KOPT-K1 (cell line): Measurements from ENCODE around the gene MVB12B.

Source experiments
- H3K27ac ChIP-seq: fragments of 200-600 bp; sonication (generic); 2 replicates; pipeline ENCODE4 v1.5.1; 2016; ENCODE audit warnings: antibody characterized with exemption, mild to moderate bottlenecking, low read depth, low read length; ENCODE audit not compliant: poor library complexity, severe bottlenecking
- H3K36me3 ChIP-seq: fragments of 200-600 bp; sonication (generic); 2 replicates; pipeline ENCODE4 v1.5.1; 2017; ENCODE audit warnings: antibody characterized with exemption, mild to moderate bottlenecking, low read length, moderate library complexity; ENCODE audit not compliant: insufficient read depth
- H3K9me3 ChIP-seq: fragments of 200-600 bp; sonication (generic); 2 replicates; pipeline ENCODE4 v1.5.1; 2017; ENCODE audit warnings: antibody characterized with exemption, low read length, mild to moderate bottlenecking; ENCODE audit not compliant: insufficient read depth, poor library complexity, severe bottlenecking

Gene MVB12B

DNA sequence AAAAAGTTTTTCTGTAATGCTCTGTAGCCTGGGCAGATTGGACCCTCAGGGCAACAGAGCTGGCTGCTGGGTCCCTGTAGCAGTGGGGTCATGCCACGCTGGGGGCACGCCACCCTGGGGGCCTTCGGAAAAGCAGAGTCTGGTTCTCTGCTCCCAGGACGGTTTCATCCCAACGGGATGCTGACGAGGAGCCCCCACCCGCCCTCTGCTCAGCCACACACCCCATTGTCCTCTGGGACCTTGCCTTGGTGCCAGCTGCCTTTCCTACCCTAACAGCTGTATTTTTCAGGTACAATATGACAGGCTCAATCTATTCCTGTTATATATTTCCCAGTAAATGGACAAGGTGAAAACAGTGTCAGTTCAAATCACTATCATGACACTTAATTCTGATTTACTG, 29.0 kb upstream of the MVB12B start:
- Histone ChIP-seq H3K36me3 (no peaks in the 10 kb centered on the region), H3K27ac (no peak overlapping the region), H3K9me3 (no peaks in the 10 kb centered on the region)

DNA sequence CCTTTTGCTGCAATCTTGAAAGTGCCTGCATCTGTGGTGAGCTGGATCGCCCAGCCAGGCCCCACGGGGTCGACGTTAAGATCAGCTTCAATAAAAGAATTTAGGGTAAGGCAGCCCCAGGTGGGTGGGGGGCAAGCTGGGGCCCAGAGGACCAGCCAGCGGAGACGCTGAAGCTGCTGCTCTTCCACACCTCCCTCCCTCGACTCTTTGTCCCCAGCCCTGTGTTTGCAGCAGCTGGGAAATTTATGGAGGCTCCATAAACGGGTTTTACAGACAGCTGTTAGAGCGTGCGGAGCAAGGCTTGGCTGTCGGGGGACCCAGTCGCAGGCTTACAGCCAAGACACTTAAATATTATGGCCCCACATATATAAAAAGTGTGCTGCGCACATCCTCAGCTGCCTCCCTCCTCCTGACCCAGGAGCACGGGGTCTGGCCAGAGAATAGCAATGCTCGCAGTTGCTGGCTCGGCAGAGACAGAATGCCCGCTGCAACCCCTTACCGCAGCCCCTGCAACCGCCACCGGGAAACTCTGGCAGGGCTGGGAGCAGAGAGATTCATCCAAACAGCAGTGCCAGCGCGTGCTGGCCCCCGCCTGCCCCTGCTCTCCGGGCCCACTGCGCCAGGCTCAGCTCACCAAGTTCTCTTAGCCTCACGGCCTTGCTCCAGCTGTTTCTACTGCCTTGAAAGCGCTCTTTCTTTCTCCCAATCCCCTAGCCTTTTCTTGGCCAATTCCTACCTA, 28.4 kb upstream of the MVB12B start:
- no peaks in the 10 kb centered on the region for H3K9me3 ChIP-seq
- no peak overlapping the region for H3K27ac ChIP-seq
- no peaks in the 10 kb centered on the region for H3K36me3 ChIP-seq

DNA sequence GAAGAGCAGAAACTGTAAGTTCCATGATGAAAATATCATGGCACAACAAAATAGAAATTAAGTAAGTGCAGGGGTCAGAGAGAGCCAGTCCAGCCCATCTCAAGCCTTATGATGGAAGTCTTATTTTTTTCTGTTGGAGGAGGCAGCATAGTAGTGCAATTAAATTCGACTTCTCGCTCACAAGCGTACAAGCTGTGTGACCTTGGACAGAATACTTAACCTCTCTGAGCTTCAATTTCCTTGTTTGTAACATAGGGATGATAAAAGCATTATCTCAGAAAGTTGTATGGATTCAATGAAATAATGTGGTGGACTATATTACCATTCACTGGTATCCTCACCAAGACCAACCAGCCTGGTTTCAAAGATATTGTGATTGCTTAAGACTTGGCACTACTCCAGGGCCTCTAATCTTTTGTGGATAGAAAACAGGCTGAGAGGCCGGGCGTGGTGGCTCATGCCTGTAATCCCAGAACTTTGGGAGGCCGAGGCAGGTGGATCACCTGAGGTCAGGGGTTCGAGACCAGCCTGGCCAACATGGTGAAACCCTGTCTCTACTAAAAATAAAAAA, 26.8 kb upstream of the MVB12B start:
- Histone ChIP-seq H3K27ac (no peak overlapping the region), H3K9me3 (no peaks in the 10 kb centered on the region), H3K36me3 (no peaks in the 10 kb centered on the region)

DNA sequence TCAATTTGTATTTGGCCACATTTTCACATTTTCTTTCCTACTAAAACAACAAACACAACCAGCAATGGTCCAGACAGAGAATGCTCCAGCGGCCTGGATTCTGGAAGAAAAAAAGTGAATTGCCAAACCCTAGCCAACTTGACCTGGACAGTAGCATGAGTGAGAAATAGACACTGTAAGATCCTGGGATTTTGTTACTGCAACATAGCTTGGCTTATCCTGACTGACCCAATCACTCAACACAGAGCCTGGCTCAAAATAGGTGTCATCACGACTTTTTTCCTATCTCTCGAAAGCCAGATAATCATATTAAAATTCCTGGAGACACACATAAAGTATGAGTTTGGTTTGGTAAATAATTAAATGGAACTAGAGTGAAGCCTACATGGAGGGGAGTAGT, 25.4 kb upstream of the MVB12B start:
- H3K9me3 ChIP-seq: no peaks in the 10 kb centered on the region
- no peaks in the 10 kb centered on the region for H3K36me3 ChIP-seq
- H3K27ac ChIP-seq: no peak overlapping the region

DNA sequence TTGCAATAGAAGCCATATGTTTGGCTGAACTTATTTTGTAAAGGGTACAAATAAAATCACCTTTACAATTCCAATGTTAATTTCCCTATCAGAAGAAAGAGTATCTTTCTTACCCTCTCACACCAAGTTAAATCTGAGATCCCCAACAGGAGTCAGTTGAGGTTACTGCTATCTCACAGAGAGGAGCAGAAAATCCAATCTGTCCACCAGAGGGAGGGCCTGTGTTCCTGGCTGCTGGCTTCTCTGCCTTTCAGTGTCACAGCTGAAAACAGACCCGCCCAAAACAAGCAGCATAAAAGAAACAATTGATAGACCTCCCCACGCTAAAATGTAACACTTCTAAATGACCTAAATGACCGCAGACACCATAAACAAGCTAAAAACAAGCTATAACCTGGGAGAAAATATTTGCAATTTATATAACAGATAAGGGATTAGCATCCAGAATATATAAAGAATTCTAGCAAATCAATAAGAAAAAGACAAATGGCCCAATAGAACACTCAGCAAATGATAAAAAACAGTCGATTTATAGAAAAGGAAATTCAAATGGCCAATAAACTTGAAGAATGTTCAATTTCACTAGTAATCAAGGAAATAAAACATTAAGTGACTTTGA, 24.5 kb upstream of the MVB12B start:
- no peaks in the 10 kb centered on the region for H3K9me3 ChIP-seq
- no peak overlapping the region for H3K27ac ChIP-seq
- no peaks in the 10 kb centered on the region for H3K36me3 ChIP-seq

DNA sequence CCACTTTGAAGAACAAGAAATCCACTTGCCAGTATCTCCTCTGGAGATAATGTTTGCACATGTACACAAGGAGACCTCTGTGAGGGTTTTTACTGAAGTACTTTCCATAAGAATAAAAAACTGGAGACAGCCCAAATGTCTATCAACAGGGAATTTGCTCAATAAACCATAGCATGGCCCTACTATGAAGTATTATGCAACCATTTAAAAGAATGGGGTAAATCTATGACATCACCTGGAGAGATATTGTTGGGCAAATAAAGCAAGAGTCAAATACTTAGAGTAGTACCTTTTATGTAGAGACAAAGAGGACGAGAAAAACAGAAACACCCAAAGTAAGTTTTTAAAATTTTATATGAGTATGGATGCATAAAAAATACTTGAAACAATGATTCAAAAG, 23.9 kb upstream of the MVB12B start:
- Histone ChIP-seq H3K27ac (no peak overlapping the region), H3K36me3 (no peaks in the 10 kb centered on the region), H3K9me3 (no peaks in the 10 kb centered on the region)

DNA sequence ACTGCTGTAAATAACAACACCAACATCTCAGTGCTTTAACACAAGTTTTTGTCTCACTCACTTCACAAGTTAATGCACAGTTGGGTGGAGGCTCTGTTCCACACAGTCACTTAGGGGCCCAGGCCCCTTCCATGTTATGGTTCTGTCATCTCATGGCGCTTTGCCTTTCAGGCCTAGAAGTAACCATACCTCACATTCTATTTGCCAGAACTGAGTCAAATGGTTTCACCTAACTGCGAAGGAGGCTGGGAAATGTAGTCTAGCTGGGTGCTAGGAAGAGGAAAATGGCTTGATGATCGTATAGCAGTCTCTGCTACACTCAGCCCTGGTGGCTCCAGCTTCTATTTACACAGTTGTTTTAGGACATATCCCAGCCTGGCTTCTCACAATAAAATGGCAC, 23.1 kb upstream of the MVB12B start:
- Histone ChIP-seq H3K36me3 (no peaks in the 10 kb centered on the region), H3K27ac (no peak overlapping the region), H3K9me3 (no peaks in the 10 kb centered on the region)

DNA sequence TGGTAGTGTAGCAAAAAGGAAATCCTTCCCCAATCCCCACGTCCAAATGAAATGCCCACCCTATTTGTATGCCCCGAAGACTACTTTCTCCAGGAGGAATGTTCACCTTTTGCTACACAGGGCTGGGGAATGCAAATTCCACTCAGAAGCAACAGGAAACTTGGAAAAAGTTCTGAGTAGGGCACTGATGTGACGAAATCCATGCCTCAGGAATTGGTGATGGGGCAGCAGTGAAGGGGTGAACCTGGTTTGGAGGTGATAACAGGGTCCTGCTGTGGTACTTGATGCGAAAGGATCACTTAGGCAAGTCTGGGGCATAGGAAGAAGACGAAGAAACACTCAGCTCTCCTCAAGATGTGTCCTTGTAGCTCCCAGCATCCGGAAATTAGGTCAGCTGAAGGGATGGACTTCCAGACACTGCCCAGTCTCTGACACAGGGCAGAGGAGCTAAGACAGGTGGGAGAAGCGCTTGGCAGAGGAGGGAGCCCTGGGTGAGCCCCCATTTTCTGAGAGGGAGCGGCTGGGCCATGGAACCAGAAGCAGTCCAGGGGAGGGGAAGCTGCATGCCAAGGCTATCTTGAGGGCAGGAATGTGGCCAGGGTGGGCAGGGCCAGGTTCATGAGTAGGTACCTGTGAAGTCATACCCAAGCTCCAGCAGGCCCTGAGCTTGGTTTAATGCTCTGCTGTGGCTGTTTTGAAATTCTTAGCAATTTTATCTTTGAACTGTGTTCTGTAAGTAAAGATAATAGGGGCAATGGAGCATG, 22.2 kb upstream of the MVB12B start:
- Histone ChIP-seq H3K36me3 (no peaks in the 10 kb centered on the region), H3K27ac (no peak overlapping the region), H3K9me3 (no peaks in the 10 kb centered on the region)

DNA sequence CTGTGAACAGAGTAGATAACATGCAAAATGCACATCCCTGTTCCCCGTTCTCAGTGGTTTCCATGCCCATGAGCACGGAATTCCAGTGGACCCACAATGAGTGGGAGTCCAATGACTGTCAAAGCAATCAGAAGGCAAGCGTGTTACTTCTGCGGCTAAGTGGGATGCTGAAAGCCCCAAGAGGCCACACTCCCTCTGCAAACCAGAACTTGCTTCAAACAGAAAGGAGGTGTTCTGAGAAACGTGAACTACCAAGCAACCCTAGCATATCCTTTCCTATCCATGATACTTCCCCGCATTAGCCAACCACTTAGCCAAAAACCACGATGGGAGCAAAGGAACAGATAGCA, 21.7 kb upstream of the MVB12B start:
- Histone ChIP-seq H3K27ac (no peak overlapping the region), H3K36me3 (no peaks in the 10 kb centered on the region), H3K9me3 (no peaks in the 10 kb centered on the region)

DNA sequence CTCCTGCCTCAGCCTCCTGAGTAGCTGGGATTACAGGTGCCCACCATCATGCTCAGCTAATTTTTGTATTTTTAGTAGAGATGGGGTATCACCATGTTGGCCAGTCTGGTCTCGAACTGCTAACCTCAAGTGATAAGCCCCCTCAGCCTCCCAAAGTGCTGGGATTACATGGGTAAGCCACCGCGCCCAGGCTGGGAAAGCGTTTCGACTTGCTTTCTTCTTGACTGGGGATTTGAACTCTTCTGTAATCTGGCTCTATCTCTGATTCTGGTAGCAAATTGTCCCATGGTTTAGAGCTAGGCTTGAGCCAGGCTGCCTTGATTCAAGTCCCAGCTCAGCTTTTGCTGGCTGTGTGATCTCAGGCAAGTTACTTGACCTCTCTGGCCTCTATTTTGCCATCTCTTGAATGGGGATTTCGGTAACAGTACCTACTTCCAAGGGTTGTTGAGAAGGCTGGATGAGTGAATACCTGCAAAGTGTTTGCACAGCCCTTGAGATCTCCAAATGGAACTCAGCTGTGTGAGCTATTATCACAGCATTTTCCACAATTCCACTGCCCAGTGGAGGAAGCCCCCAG, 20.5 kb upstream of the MVB12B start:
- H3K27ac ChIP-seq: no peak overlapping the region
- H3K9me3 ChIP-seq: no peaks in the 10 kb centered on the region
- no peaks in the 10 kb centered on the region for H3K36me3 ChIP-seq

DNA sequence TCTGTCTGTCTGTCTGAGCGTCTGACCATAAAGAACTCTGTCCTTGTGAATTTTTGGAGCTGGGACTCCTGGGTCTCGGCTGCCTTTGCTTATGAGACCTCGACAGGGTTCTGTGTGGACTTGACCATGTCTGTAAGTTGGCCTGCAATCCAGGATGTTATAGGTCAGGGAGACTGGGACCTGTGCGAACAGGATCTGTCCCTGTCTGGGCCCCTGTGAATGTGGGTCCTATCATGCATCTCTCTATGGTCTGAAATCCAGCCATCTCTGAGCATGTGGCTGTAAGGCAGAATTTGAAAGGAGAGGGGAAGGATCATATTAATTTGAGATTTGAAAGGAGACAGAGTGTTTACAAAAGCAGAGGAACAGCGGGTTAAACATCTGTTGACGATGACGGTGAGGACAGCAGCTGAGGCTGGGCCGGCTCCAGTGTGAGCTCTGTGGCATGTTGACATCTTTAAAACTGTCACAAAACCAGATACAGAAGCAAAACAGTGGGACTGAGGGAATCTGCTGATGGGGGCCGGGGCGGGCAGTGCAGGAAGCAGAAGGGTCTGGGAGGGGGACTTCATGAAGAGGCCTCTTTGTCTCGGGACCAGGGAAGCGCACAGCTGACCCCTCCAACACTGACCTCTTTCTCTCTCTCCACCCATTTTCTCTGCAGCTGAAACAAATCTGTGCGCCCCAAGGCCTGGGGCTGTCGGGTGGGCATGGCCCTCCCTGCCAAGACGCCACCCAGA, 19.1 kb upstream of the MVB12B start:
- no peak overlapping the region for H3K27ac ChIP-seq
- H3K9me3 ChIP-seq: no peaks in the 10 kb centered on the region
- no peaks in the 10 kb centered on the region for H3K36me3 ChIP-seq

DNA sequence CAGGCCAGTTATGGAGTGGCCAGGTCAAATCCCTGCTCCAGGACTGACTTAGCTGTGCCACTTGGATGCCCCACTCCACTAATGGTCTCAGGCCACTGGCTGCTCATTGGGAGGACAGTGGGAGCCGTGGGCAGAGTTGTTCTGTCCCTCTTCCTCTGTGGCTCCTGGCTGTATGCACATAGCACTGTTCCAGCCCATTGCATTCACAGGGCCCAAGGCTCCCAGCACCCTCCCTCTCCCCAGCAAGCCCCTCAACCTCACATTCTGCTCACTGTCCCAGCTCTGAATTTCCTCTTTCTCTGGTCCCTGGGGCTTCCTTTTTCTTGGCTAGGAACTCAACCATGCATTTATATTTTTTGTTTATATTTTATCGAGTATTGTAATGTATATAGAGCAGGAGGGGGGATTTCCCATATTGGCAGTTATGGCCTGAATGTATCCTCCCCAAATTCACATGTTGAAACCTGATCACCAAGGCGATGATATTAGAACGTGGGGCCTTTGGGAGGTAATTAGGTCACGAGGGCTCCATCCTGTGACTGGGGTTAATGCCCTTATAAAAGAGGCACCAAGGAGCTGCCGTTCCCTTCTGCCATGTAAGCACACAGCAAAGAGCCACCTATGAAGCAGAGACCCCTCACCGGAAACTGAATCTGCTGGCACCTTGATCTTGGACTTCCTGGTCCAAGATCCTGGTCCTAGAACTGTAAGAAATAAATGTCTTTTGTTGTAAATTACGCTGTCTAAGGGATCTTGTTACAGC, 17.0 kb upstream of the MVB12B start:
- Histone ChIP-seq H3K9me3 (no peaks in the 10 kb centered on the region), H3K36me3 (no peaks in the 10 kb centered on the region), H3K27ac (no peak overlapping the region)

DNA sequence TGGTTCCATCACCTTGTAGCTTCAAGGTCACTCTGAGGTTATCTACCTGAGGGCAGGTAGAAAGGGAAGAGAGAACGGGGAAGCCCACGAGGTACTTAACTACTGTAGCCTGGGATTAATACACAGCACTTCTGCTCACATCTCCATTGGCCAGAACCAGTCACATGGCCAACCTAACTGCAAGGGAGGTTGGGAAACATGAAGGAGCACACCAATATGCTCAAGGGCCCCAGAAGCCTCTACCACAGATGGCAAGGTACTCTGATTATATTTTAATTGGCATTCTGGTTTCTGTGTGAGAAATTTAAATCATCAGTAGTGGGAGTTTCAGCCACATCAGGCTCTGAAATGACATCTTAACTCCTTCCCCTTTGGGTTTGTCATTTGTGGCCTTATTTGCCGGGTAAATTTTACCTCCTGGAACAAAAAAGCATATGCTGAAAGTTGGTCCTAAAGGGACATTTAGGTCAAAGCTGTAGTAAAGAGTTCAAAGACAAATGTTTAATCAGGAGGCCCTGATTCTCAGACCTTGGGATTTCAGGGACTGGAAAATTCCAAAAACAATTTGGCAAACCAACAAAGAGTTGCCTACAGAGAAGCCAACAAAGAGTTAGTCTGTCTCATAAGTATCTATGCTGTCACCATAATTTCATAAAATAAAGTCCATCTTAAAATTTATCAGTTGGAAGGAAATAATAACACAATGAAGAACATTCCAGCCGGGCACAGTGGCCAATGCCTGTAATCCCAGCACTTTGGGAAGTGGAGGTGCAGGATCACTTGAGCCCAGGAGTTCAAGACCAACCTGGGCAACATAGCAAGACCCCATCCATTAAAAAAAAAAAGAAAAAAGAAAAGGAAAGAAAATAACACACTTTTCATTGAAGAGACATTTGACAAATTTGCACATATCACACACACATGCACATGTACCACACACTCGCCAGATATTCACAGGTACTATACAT, 13.8 kb upstream of the MVB12B start:
- Histone ChIP-seq H3K9me3 (no peaks in the 10 kb centered on the region), H3K36me3 (no peaks in the 10 kb centered on the region), H3K27ac (no peak overlapping the region)
